Amygdala (tissue), 56 donors: ENCODE measurements around the gene MRNIP.

Source experiments
- DNase-seq, 56 donors: peaks; one replicate each; lab custom pipeline; 2025; lab: John Stamatoyannopoulos, UW

MRNIP gene

GRCh38 chr5:179822444-179822990, 36.1 kb downstream of the MRNIP start:
- no peak for DNase-seq

DNA sequence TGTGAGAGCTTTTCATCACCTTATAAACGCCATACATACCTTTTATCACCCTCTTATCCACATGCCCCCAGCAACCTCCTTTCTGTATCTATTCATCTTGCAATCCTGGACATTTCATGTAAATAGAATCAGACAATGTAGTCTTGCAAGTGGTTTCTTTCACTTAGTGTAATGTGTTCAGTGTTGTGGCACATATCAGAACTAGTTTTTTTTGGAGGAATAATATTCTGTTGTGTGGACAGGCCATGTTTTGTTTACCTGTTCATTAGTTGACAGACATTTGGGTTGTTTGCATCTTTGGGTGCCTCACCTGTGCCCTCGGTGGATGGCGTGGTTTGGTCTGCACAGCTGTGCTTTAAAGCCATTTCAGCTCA, 36.6 kb downstream of the MRNIP start:
- no peak for DNase-seq

- DNase-seq, result peak; percentile 12 to 92 (median 82)
These were observed 37.1 kb downstream of the MRNIP start for GRCh38 chr5:179821298-179822058.

DNA sequence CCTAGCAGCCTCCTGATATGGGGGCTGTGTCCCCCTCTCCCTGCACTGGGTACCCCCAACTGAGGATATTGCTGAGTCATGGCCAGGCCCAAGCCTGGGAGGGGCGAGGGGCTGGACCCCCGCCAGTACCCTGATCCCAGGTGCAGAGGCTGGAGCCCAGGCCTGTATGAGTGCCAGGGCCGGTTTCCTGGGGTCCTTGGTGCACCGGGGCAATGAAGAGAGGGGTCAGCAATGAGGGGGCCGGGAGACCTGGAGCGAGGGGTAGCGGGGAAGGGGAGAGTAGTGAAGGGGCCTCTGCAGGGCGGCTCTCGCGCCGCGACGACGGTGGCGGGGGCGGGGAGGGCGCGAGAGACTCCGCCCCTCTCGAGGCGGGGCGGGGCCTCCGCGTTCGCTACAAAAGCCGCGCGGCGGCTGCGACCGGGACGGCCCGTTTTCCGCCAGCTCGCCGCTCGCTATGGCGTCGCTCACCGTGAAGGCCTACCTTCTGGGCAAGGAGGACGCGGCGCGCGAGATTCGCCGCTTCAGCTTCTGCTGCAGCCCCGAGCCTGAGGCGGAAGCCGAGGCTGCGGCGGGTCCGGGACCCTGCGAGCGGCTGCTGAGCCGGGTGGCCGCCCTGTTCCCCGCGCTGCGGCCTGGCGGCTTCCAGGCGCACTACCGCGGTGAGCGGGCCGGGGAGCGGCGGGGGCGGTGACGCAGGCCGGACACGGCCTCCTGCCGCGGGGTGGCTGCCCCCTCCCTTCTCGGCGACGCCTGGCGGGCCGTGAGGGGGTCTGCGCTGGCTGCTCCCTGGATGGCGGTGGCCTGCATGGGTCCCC, 37.9 kb downstream of the MRNIP start, which contains the start of gene SQSTM1:
Gene SQSTM1, plus strand, starts transcription at position 423 of the 815 bp plus-strand sequence. Its CDS starts 32 bp downstream, at position 455.
- DNase-seq, result peak in 55 of 56 donors; percentile 40 to 93 (median 79)

DNA sequence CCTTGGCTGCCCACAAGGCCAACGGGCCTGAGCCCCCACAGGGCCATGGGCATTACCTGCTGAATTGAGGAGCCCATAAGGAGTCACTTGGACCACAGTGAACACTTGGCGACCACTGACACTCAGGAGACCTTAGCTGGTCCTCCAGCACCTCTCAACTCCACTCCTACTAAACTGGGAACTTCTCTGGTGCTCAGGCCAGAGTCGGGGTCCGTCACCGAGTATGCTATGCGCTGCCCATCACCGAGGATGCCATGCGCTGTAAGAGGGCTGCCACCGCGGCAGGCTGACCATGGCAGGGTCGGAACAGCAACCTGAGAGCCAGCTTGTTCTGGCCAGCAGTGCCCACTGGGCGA, 38.5 kb downstream of the MRNIP start:
- peak in 2 of 56 donors; percentile 57 to 67 for DNase-seq

DNA sequence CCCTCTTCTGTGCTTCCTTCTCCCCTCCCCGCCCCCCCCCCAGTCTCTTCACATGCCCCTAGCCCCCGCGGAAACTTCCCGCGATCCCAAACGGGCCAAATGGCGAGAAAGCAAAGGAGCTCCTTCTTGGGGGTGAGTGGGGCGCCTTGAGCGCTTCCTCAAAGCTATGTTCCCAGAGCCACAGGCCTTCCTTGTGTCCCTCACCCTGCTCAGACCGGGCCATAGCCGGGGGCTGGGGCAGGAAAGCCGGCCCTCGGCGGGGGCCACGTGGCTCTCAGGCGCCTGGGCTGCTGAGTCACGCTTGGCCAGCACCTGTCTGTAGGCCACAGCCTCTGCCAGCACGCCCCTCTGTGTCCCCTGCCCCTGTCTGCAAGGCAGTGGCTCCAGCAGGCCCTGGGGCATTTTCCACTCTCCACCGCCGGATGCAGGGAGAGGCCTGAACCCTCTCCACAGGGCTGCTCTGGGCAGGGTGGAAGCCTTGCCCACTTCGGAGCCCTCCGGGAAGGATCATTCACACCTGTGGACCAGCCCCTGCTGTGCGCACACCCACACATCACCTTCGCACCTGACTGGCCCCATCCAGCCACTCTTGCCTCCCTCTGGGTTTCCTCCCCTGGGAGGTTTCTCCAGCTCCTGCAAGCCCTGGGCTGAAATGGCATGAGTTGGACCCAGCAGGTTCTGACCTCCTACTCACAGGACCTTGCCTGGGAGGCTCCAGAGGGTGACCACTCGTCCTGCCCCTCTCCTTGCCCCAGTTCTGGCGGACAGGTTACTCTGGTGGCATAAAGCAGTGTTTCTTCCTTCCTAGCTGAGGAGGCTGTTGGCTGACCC, 39.1 kb downstream of the MRNIP start:
- DNase-seq, result peak in 45 of 56 donors; percentile 29 to 85 (median 69)

DNA sequence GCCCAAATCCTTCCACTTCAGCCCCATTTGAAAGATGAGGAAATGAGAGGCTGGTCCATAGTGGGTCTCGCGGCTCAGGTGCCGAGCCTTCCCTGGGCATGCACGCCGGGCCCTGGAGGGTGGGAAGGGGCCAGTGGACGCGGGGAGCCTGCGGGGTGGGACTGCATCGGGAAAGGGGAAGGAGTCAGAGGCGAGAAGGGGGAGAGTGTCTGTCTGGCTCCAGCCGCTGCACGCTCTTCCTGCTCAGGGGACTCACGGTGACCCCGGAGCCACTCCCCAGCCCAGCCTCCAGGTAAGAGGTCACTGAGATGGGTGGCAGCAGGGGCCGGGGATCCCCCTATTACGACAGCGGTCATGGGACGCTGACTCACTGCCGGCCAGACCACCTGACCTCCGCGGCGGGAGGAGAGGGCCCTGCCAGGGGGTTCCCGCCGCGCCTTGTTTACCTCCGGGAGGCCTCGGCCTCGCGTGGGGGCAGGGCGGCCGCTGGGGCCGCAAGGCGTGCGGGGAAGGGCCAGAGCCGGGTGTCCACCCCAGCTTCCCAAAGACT, 39.8 kb downstream of the MRNIP start:
- DNase-seq, result peak; percentile 37 to 96 (median 88)

GRCh38 chr5:179817890-179818745, 40.5 kb downstream of the MRNIP start:
- peak in 1 of 56 donors; percentile 58 for DNase-seq

DNA sequence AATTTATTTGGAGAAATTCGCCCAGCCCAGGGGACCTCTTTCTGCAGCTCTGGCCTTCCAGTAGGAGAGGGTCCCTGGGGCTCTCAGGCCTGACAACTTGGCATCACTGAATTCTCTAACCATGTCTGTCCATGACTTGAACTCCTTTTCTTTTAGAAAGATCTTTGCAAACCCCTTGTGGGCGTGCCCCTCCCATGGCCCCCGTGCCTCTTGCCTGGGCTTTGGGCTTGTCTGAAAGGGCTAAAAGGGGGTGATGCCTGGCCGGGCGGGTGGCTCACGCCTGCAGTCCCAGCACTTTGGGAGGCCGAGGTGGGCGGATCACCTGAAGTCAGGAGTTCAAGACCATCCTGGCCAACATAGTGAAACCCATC, 41.2 kb downstream of the MRNIP start:
- no peak for DNase-seq

- peak in 3 of 56 donors; percentile 31 to 38 (median 37) for DNase-seq
These were observed 41.7 kb downstream of the MRNIP start for GRCh38 chr5:179816796-179817469.

DNA sequence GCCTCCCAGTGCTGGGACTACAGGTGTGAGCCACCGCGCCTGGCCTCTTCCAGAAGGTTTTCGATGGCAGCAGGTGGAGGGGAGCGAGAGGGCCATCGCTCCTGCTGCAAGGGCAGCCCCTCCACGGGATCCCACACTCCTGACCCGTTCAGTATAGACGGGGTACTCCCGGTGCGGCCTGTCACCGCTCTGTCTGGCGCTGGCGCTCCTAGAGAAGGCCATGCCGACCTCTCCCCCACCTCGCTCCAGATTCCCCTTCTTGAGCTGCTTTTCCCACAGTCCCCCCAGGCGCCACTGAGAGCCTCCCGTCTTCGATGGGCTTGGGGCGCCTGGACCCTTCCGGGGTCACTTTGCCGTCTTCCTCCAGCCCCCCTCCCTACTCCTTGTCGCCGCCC, 42.2 kb downstream of the MRNIP start:
- DNase-seq, result no peak

DNA sequence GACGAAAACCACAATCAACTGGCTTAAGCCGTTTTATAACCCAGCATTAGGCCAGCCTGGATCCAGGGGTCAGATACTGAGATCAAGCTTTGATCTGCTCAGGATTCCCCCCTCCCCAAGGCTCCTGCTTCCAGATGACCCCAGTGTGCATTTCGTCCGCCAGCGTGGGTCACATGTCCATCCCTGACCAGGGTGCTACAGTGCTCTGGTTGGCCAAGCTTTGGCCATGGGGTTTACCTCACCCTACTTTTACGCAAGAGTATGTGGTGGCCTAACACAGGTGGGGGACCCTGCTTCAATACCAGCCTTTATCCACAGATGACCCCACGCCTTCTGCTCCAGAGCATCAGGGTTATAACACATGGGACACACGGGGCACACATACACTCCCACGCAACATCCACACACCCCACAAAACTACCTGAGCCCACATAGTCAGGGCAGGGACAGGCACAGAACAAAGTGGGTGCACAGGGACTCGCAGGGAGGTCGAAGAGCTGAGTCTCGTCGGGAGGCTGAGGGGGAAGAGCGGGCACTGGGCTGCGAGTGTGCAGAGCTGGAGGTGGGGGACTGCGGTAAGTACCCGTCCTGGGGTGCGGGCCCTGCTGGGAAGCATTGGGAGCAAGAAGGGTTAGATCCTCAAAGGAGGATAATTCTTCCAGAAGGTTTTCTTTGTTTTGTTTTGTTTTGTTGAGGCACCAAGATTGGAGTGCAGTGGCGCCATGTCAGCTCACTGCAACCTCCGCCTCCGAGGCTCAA, 42.9 kb downstream of the MRNIP start:
- no peak for DNase-seq

DNA sequence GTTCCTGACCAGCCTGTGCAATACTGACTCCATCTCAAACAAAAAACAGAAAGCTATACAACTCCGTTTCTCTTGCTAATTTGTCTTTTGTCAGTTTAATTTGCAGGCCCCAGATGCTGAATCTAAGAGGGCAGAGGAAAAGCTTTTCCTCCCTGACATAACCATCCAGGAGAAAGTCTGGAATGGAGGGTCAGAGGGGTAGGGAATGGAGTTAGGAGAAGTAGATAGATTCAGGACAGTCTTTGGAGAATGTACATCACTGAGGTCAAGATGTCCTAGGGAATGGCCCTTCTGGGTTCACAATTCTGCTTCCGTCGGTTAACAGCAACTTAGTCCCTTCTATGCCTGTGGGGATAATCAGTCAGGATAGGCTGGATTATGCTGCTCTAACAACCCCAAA, 44.5 kb downstream of the MRNIP start:
- DNase-seq, result no peak

- DNase-seq, result no peak
These were observed 45.5 kb downstream of the MRNIP start for GRCh38 chr5:179812997-179813607.

- no peak for DNase-seq
These were observed 46.3 kb downstream of the MRNIP start for GRCh38 chr5:179812135-179812825.

DNA sequence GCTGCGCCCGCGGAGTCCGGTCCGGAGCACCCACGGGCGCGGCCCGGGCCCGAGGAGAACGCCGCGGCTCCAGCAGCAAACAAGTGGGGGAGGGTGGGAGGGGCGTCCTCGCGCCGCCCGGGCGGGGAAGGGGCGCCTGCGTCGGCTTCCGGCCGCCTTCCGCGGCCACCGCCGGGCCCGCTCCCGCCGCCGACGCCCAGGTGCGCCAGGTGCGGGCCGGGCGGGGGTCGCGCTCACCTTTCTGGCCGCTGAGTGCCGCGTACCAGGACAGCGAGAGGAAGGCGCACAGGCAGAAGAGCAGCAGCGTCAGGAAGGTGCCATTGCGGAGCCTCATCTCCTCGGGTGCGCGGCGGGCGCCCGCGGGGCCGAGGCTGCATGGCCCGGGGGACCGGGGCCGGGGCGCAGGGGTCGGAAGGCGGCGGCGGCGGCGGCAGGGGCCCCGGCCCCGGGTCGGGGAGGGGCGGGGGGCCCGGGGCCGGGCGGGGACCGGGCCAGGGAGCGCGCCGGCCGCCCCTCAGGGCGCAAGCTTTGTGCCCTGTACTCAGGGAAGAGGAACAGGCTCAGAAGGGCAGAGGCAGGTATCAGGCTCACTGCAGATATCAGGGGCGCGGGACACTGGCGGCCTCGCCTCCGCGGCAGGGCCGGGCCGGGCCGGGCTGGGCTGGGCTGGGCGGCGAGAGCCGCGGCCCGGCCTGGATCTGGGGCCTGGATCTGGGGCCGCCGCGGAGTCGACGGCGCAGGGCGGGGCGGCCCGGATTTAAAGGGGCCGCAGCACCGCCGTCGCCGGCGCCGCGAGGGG, 52.2 kb downstream of the MRNIP start, which contains the start of gene MGAT4B:
Gene MGAT4B, minus strand, starts transcription at position 617 of the 799 bp plus-strand sequence. Its CDS starts 283 bp downstream, at position 334.
- DNase-seq, result peak in 36 of 56 donors; percentile 28 to 80 (median 55)
